Stimulated activated naive CD8-positive, alpha-beta T cell treated with anti-CD3 and anti-CD28 coated beads, Interleukin-15, Interleukin-2, amounts not matched to agents 100 ng/mL and 50 ng/mL, for 24 hours (primary cell): ENCODE results near the gene CHST13.
A peak's percentile ranks its signal among the peaks of the same experiment; 100 is the strongest.

ENCODE experiments used
- H3K27ac Mint-ChIP-seq: one replicate; pipeline ENCODE4 v1.8.0; 2021; ENCODE audit warnings: mild to moderate bottlenecking, mixed read lengths
- H3K27me3 Mint-ChIP-seq: one replicate; pipeline ENCODE4 v1.8.0; 2021; ENCODE audit warnings: mixed read lengths
- H3K36me3 Mint-ChIP-seq: one replicate; pipeline ENCODE4 v1.8.0; 2021; ENCODE audit warnings: low read depth, mixed read lengths
- H3K4me1 Mint-ChIP-seq: one replicate; pipeline ENCODE4 v1.8.0; 2021; ENCODE audit warnings: low read depth, mixed read lengths
- H3K4me3 Mint-ChIP-seq: one replicate; pipeline ENCODE4 v1.8.0; 2021; ENCODE audit warnings: mild to moderate bottlenecking, mixed read lengths
- H3K9me3 Mint-ChIP-seq: one replicate; pipeline ENCODE4 v1.8.0; 2021; ENCODE audit warnings: mixed read lengths

CHST13 gene

DNA sequence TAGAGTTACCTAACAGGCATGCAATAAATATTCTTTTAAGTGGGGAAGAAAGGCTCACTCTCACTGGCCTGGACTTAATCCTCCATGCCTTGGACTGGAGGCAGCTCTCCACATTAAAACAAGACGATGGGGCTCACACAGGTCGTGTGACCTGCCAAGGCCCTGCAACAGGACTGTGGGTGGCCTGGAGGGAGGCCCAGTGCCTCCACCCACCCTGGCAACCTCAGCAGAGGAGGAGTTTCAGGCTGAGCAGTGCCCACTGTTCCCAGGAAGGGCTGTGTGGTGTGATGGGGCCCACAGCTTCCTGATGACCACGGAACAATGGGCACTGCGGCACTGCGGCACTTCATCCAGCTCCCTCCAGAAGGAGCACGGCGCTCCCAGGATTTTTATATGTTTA is 11.9 kb upstream of the CHST13 start:
- Mint-ChIP-seq H3K4me1 (no peaks in the 10 kb centered on the region), H3K36me3 (no peaks in the 10 kb centered on the region), H3K27ac (no peak overlapping the region)

DNA sequence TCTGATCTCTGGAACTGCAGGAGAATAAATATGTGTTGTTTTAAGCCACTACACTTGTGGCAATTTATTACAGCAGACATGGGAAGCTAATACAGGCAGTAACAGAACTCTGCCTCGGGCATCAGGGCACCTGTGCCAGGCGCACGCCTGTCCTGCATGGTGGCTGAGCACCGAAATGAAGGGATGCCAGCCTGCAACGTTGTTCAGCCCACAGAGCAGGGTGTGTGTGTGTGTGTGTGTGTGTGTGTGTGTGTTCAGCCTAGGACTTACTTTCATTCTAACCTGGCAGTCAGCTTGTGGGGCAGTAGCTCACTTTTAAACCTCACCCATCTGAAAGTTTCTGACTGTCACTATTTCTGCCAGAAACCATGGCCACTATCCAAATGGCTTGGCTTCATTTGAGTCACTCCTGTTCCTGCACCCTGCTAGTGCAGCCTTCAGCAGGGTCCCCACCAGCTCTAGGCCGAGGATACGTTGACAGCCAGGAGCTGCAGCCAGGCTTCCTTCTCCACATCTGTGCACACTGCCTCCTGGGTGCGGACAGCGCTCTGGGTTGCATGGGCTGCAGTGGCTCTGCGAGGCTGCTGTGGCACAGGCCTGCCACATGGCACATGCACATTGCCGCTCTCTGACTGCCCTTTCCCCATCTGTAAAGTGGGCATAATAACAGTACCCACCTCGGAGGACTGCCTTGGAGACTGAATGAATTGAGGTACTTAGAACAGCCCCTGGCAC is 10.9 kb upstream of the CHST13 start:
- Mint-ChIP-seq H3K4me3 (no peak overlapping the region), H3K4me1 (no peaks in the 10 kb centered on the region), H3K36me3 (no peaks in the 10 kb centered on the region), H3K27ac (no peak overlapping the region), H3K9me3 (no peaks in the 10 kb centered on the region), H3K27me3 (no peaks in the 10 kb centered on the region)

More for the DNA sequence above, 11.9 kb upstream of the CHST13 start:
- Mint-ChIP-seq H3K27me3 (no peaks in the 10 kb centered on the region), H3K4me3 (no peak overlapping the region), H3K9me3 (no peaks in the 10 kb centered on the region)

DNA sequence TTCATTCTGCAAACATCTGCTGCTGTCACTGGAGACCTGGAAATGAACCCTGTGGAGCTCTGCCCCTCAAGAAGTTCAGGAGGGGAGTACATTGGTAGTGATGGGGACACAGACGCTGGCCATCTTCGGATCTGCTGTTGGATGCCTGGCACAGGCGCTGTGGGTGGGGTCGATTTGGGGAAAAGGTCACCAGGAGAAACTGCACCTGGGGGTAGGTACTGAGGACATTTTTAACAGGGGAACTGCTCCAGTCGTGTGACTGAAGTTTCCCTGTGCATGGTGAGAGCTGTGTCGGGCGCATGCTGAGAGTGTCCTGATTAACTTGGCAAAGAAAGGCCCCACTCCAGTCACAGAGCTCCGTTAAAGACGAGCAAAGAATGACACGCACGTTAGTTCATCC is 9.8 kb upstream of the CHST13 start:
- no peaks in the 10 kb centered on the region for H3K36me3 Mint-ChIP-seq
- no peak overlapping the region for H3K4me3 Mint-ChIP-seq
- no peak overlapping the region for H3K27ac Mint-ChIP-seq

DNA sequence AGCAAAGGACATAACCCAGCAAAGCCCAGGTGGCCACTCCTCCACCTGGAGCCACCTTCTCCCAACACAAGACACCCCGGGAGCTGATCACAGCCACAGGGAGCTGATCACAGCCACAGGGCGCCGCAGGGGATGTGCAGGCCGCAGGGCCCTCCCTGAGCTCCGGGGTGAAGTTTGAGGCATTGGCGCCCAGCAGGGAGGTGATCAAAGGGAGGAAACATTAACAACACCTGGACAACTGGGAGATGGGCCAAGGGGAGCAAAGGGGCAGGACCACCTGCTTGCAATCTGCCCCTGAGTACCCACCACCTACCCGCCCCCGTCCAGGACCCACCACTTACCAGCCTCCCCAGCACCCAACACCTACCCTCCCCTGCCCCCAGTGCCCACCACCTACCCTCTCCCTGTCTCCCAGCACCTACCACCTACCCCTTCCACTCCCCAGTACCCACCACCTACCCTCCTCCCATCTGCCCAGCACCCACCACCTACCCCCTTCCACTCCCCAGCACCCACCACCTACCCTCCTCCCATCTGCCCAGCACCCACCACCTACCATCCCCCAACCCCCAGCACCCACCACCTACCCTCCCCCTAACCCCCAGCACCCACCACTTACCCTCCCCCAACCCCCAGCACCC is 8.8 kb upstream of the CHST13 start:
- no peaks in the 10 kb centered on the region for H3K4me1 Mint-ChIP-seq
- H3K27me3 Mint-ChIP-seq, result no peaks in the 10 kb centered on the region
- no peaks in the 10 kb centered on the region for H3K36me3 Mint-ChIP-seq
- no peak overlapping the region for H3K4me3 Mint-ChIP-seq
- H3K9me3 Mint-ChIP-seq, result no peaks in the 10 kb centered on the region
- no peak overlapping the region for H3K27ac Mint-ChIP-seq

More for the DNA sequence above, 9.8 kb upstream of the CHST13 start:
- Mint-ChIP-seq H3K9me3 (no peaks in the 10 kb centered on the region), H3K27me3 (no peaks in the 10 kb centered on the region), H3K4me1 (no peaks in the 10 kb centered on the region)

DNA sequence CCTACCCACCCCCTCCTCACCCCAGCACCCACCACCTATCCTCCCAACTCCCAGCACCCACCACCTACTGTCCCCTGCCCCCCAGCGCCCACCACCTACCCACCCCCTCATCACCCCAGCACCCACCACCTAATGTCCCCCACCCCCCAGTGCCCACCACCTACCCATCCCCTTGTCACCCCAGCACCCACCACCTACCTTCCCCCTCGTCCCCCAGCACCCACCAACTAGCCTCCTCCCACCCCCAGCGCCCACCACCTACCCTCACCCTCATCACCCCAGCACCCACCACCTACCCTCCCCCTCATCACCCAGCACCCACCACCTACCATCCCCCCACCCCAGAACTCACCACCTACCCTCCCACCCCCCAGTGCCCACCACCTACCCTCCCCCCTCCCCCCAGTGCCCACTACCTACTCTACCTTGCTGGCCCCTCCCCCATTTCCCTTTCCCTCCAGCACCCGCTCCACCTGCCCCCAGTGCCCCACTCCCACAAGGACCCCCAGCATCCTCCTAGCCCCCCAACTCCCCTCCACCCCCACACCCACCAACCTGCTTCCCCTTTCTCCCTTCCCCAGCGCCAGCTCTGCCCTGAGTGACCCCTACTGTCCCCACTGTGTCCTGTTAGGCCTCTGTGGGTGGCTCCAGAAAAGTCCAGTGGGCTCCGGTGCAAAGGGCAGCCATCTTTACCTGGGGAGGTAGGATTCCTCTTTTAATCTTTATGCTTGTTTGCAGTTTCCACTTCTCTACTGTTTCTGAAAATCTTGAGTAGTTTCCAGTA is 7.6 kb upstream of the CHST13 start:
- Mint-ChIP-seq H3K4me3 (no peak overlapping the region), H3K27me3 (no peaks in the 10 kb centered on the region), H3K4me1 (no peaks in the 10 kb centered on the region), H3K36me3 (no peaks in the 10 kb centered on the region), H3K27ac (no peak overlapping the region), H3K9me3 (no peaks in the 10 kb centered on the region)

DNA sequence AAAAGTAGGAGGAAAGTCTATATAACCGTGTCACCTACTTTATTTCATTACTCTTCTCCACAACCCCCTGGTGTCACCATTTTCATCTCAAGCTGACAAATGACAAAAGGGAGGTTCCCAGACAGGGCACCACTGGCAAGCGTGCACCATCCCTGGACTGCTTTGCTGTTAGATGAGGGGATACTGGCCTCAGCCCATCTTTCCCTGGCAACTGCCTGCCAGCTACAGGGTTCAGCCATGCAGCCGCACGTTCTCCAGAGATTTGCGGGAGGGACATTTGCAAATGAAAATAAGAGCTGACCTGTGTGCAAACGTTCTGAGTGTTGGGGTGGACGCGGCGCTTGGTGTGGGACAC is 7.0 kb upstream of the CHST13 start:
- Mint-ChIP-seq H3K36me3 (no peaks in the 10 kb centered on the region), H3K4me3 (no peak overlapping the region), H3K4me1 (no peaks in the 10 kb centered on the region), H3K27ac (no peak overlapping the region), H3K9me3 (no peaks in the 10 kb centered on the region), H3K27me3 (peaks cover under 1% of the 10 kb centered on the region)

DNA sequence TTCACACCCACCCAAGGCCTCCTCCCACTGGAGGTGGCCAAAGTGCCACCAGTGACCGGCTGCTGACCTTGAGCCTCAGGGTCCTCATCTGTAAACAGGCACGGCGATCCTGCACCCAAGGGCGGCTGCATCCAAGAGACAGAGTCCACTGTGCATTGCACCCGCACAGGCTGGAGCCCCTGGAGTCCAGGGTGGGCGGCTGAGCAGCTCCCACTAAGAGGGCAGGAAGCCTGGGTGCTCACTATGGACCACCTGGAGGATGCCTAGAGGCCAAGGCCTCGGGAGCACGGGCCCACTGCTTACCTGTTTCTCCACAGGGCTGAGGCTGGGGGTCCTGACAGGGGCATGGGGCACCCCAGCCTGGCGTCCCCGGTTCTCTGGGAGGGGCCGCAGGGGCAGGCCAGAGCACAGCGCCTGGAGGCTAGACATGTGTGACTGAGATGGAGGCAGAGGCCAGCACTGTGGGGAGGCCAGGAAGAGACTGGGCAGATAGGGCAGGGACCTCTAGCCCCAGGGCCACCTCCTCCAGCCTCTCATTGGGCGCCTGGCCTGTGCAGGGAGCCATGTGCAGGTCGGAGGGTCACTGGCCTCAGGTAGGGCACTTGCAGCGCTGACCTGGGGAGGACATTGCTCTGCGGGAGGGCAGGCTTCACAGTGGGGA is 6.5 kb upstream of the CHST13 start, which contains the start of gene UROC1:
Gene UROC1 (minus strand): TSS at position 483 of the 661 bp plus-strand sequence. CDS start 54 bp downstream, at position 429.
- H3K4me1 Mint-ChIP-seq, result no peaks in the 10 kb centered on the region
- peaks cover 5% of the 10 kb centered on the region for H3K27me3 Mint-ChIP-seq
- no peak within 1 kb of the TSS for H3K4me3 Mint-ChIP-seq
- H3K36me3 Mint-ChIP-seq, result no peaks in the 10 kb centered on the region
- H3K9me3 Mint-ChIP-seq, result no peaks in the 10 kb centered on the region
- no peak within 1 kb of the TSS for H3K27ac Mint-ChIP-seq

DNA sequence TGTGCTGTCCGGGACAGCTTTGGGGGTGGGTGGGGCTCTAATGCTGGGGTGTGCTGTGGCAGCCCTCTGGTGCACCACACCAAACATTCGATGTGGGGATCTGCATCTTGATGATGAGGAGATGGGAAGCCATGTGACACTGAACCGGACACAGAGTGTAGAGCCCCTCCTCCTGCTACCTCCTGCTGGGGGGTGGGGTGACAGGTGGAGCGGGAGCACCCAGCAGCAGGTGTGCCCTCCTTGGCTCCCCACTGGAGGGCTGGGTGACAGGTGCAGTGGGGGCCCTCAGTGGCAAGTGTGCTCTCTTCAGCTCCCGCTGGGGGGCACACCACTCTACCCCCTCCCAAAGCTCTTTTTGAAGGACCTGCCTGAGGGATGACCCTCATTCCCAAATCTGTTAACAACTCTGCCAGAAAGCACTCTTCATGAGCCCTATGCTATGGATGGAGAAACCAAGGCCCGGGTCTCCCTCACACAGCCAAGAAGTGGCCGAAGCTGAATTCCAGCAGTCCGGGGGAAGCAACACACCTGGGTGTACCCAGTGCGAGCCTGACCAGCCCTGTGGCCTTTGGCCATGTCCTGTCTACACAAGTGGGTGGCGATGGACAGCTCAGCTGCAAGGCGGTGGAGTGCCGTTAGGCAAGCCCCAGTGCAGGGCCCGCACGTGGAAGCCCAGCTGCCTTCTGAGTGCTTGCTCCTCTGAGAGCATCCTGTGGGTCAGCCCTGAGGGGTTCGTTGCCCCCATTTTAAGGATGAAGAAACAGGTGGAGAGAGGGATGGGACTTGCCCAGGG is 5.8 kb upstream of the CHST13 start:
- Mint-ChIP-seq H3K27me3 (peaks cover 13% of the 10 kb centered on the region), H3K36me3 (no peaks in the 10 kb centered on the region), H3K27ac (no peak overlapping the region), H3K4me3 (no peak overlapping the region), H3K9me3 (no peaks in the 10 kb centered on the region), H3K4me1 (no peaks in the 10 kb centered on the region)

DNA sequence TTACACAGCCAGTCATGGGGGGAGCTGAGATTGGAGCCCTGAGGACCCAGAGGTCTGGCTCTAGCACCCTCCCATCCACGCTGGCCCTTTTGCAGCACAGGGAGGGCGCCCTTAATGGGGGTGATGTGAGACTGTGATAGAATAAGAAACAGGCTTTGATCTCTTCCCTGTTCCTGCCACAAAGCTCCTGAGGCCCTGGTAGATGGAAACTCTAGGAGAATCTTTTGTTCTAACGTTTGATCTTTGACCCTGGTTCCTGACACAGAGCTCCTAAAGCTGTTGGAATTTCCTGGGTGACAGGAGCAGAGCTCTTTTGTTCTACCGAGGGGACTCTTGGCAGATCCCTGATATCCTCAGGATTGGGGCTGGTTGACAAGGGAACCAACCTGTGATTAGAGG is 5.2 kb upstream of the CHST13 start:
- no peaks in the 10 kb centered on the region for H3K36me3 Mint-ChIP-seq
- H3K4me1 Mint-ChIP-seq, result no peaks in the 10 kb centered on the region
- H3K9me3 Mint-ChIP-seq, result no peaks in the 10 kb centered on the region
- H3K4me3 Mint-ChIP-seq, result no peak overlapping the region
- H3K27me3 Mint-ChIP-seq, result peaks cover 18% of the 10 kb centered on the region
- no peak overlapping the region for H3K27ac Mint-ChIP-seq

DNA sequence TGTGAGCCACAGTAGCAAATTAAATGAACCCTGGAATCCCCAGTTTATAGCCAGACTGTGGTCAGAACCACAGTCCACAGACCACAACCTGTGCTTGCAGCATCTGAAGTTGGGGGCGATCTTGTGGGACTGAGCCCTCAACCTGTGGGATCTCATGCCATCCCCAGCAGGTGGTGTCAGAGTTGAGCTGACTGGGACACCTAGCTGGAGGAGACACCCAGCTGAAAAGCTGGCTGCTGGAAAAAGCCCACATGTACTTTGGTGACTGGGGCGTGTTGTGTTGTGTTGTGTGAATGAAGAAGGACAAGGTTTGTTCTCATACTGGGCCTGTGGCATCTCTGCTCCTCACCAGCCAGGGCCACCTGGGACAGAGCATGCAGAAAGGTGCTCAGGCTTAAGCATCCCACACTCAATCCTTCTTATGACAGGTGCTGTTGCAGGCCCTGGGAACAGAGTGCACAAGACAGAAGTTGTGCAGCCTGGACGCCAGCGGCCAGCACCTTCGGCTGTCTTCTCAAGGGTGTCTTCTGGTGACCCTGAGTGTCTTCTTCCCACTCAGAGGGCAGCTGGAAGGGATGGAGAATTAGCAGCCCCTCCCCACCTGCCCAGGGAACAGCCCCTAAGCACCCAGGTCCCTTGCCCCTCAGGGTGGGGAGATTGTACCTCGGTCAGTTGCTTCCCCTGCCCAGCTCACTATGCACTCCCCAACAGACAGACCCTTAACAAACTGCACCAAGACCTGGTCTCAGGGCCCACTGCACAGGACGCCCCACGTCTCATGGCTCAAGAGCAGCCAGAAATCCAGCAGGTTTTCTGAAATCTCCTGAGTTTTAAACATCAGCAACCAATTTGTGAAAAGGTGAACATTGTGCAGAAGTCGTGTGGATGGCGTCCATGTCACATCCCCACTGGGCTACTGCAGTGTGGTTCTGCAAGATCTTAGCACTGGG is 4.2 kb upstream of the CHST13 start:
- Mint-ChIP-seq H3K4me3 (no peak overlapping the region), H3K27me3 (peaks cover 18% of the 10 kb centered on the region), H3K4me1 (no peaks in the 10 kb centered on the region), H3K27ac (no peak overlapping the region), H3K36me3 (no peaks in the 10 kb centered on the region), H3K9me3 (no peaks in the 10 kb centered on the region)

DNA sequence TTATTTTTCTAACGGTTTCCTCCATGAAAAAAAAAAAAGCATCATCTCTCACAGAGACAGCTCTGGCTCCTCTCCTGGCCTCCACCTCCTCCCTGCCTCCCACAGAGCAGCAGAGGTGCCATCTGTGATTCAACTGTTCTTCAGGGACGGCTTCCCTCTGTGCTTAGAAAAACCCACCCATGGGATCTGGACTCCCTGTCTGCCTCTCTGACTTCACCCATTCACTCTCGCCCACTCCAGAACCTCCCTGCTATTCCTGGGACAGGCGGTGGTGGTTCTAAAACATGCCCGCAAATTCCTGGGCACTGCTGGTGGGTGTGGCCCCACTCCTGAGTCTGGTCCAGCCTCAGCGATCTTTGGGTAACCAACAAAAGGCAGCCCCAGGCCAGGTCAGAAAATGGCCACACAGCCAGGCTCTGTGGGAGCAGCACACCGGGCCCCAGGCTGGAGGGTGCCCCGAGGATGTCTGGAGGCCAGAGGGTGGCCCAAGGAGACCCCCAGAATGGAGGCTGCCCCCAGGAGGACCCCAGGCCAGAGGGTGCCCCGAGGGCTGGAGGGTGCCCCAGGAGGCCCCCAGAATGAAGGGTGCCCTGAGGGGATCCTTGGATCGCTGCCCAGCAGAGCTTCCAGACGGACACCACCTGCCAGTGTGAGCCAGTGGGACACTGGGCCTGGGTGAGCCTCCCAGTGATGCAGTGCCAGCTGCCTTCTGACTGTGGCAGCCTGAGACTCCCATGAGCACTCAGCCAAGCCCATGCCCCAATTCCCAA is 2.6 kb upstream of the CHST13 start:
- no peak overlapping the region for H3K4me3 Mint-ChIP-seq
- H3K4me1 Mint-ChIP-seq, result no peaks in the 10 kb centered on the region
- H3K27me3 Mint-ChIP-seq, result peaks cover 18% of the 10 kb centered on the region
- H3K36me3 Mint-ChIP-seq, result no peaks in the 10 kb centered on the region
- H3K9me3 Mint-ChIP-seq, result no peaks in the 10 kb centered on the region
- no peak overlapping the region for H3K27ac Mint-ChIP-seq

DNA sequence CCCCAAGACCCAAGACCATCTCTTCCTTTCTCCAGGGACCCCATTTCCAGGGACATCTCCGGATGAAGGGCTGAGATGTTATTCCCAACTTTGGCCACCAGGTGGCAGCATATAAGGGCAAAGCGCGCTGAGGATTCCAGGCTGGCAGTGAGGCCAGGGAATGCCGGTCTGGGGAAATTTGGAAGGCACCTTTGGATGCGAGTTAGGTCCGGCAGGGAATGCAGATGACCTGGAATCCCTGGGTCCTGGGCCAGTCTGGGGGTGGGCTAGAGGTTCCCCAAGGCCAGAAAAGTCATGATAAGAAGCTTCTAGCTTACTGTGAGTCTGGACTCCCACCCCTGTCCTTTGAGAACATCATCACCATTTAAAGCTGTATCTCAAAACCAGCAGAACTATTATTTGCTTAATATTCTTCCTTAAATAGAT is 1.6 kb upstream of the CHST13 start:
- no peak overlapping the region for H3K27ac Mint-ChIP-seq
- H3K4me3 Mint-ChIP-seq, result no peak overlapping the region
- no peaks in the 10 kb centered on the region for H3K9me3 Mint-ChIP-seq
- no peaks in the 10 kb centered on the region for H3K4me1 Mint-ChIP-seq
- H3K27me3 Mint-ChIP-seq, result peaks cover 18% of the 10 kb centered on the region
- no peaks in the 10 kb centered on the region for H3K36me3 Mint-ChIP-seq

DNA sequence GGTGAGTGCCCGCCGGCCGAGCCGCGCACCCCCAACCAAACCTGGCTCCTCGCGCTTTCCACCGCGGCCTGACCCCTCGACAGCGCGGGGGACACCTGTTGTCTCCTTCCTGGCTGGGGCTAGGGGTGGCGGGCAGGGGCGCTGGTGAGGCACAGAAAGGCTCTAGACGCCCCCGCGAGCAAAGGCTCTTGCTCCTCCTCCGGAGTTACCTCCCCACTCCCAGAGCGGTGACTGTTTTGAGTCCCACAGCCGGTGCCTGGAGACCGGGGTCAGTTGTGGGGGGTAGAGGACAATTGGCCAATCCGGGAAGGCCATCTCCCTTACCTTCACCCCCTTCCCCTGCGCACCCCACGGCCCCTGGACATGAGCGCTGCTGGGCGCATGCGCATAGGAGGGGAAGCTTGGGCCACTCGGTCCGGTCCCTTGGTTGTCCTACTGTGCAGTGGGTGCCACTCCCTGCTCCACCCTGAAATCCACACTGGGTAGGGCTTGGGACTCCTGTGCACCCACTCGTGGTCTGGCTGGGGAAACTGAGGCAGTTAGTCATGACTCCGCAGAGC is 554 bp downstream of the CHST13 start:
- Mint-ChIP-seq H3K36me3 (no peaks in the 10 kb centered on the region), H3K4me3 (peak overlapping the region; percentile 17), H3K4me1 (no peaks in the 10 kb centered on the region), H3K27ac (no peak overlapping the region), H3K27me3 (peaks cover 18% of the 10 kb centered on the region), H3K9me3 (no peaks in the 10 kb centered on the region)
